Gastrocnemius medialis (tissue), 4 donors: ENCODE measurements around the gene WDR5. TPM values are rescaled to one million over a fixed set of nuclear protein-coding genes. Genes with fewer than 3 reads are reported as not detected.
A peak's percentile ranks its signal among the peaks of the same experiment; 100 is the strongest.

Source experiments
- ATAC-seq, 2 donors: fragments of 150-250 bp; one replicate each; pipeline ENCODE4 v1.9.1; 2016
- DNase-seq, 2 donors: peaks; one replicate each; pipeline ENCODE4 v3.0.0-alpha.2; 2019
- H3K27ac ChIP-seq, 4 donors: fragments of 200-600 bp; sonication (generic); 1 replicate in 1 of 4; 2 replicates in 3 of 4; pipeline ENCODE4 v1.5.1; 2016 to 2018; ENCODE audit warnings: mild to moderate bottlenecking in 2 of 4, moderate library complexity in 1 of 4
- H3K27me3 ChIP-seq, 3 donors: fragments of 200-600 bp; sonication (generic) in 2 of 3; 1 replicate in 1 of 3; 2 replicates in 2 of 3; pipeline versions ENCODE4 v1.5.1 to v1.6.0; 2016 to 2019; ENCODE audit warnings: mild to moderate bottlenecking in 1 of 3, moderate library complexity in 1 of 3
- H3K36me3 ChIP-seq, 2 donors: fragments of 200-600 bp; sonication (generic) in 1 of 2; one replicate each; pipeline ENCODE4 v1.5.1; 2017 to 2018
- H3K4me1 ChIP-seq, 2 donors: fragments of 200-600 bp; sonication (generic) in 1 of 2; one replicate each; pipeline ENCODE4 v1.5.1; 2016 to 2017; ENCODE audit warnings: mild to moderate bottlenecking in 2 of 2
- H3K4me3 ChIP-seq, 4 donors: fragments of 200-600 bp; sonication (generic) in 3 of 4; 1 replicate in 1 of 4; 2 replicates in 3 of 4; pipeline ENCODE4 v1.5.1; 2016 to 2019; ENCODE audit warnings: mild to moderate bottlenecking in 2 of 4
- H3K9me3 ChIP-seq, 3 donors: fragments of 200-600 bp; sonication (generic) in 2 of 3; 1 replicate in 1 of 3; 2 replicates in 2 of 3; pipeline ENCODE4 v1.5.1; 2016 to 2019
- CTCF ChIP-seq, 5 experiments: fragments of 450-650 bp in 3 of 5; fragments of 200-600 bp in 2 of 5; sonication (generic) in 2 of 5; IDR thresholded peaks in 4 of 5; conservative IDR thresholded peaks in 1 of 5; 1 replicate in 4 of 5; 2 replicates in 1 of 5; pipeline ENCODE4 v1.5.1; 2016 to 2019; ENCODE audit warnings: antibody characterized with exemption in 5 of 5, mild to moderate bottlenecking in 3 of 5, moderate library complexity in 3 of 5
- POLR2A ChIP-seq, 2 donors: fragments of 450-650 bp; IDR thresholded peaks; one replicate each; pipeline ENCODE4 v1.6.1; 2017; ENCODE audit warnings: antibody characterized with exemption in 2 of 2, mild to moderate bottlenecking in 2 of 2, moderate library complexity in 2 of 2
- in situ Hi-C, 4 donors: fragments of 200-750 bp; cut with MboI; loops; one replicate each; pipeline versions ENCODE4 v1.15.0 to v1.8.0; 2017; ENCODE audit warnings: low sequenced_read_pairs in 4 of 4
- intact Hi-C: fragments of 100-400 bp; cut with DNase I; formaldehyde crosslinking; loops from one replicate; pipeline ENCODE4 v1.15.1; 2023; ENCODE audit warnings: low total_unique reads
- total RNA-seq, 4 donors: library from RNA; depleted of rRNA; stranded (reverse); fragments of >200 nt; gene quantifications; one replicate each; pipeline versions ENCODE4 v1.1.0 to v1.2.3, GENCODE V29; 2016

WDR5 gene
- total RNA-seq, 4 donors from 2014 or later = 19.8 to 39.3 (median 31.9) TPM

GRCh38 chr9:134167530-134167931, 31.6 kb downstream of the WDR5 start:
- in situ Hi-C loops = loop anchor here (5.0 to 10.0 kb wide), 4 partner anchors 157 to 280 kb away; partner anchors contain the start of gene RXRA (in 1 of the 4)

GRCh38 chr9:134168757-134169550, 33.1 kb downstream of the WDR5 start:
- intact Hi-C loops = loop anchor here (10.0 kb wide), 1 partner anchor 566 kb away; no protein-coding TSS in a partner anchor

More at GRCh38 chr9:134167530-134167931, 31.6 kb downstream of the WDR5 start:
- no peak overlapping the region for H3K4me3 ChIP-seq
- H3K27me3 ChIP-seq = no peaks in the 10 kb centered on the region
- H3K9me3 ChIP-seq = no peaks in the 10 kb centered on the region
- no peak for TF ChIP-seq POLR2A (IDR thresholded peaks at IDR 0.05)
- TF ChIP-seq CTCF (IDR thresholded peaks at IDR 0.05 in 4 of 5, conservative IDR thresholded peaks at IDR 0.05 in 1 of 5) = no peak
- no peaks in the 10 kb centered on the region for H3K36me3 ChIP-seq
- H3K4me1 ChIP-seq = peaks cover 4 to 10% of the 10 kb centered on the region in 2 donors
- no peak overlapping the region for H3K27ac ChIP-seq
- ATAC-seq = no peak
- intact Hi-C loops = loop anchor here (10.0 kb wide), 1 partner anchor 567 kb away; no protein-coding TSS in a partner anchor
- DNase-seq = no peak

GRCh38 chr9:134169724-134170401, 34.0 kb downstream of the WDR5 start:
- Histone ChIP-seq H3K4me1 (peaks cover 2 to 3% of the 10 kb centered on the region in 2 donors), H3K4me3 (no peak overlapping the region), H3K9me3 (no peaks in the 10 kb centered on the region), H3K36me3 (no peaks in the 10 kb centered on the region), H3K27ac (peak overlapping the region in 3 of 4 donors; percentile 14 to 52 (median 46)), H3K27me3 (no peaks in the 10 kb centered on the region)
- DNase-seq (no peak), ATAC-seq (no peak)
- in situ Hi-C loops (loop anchor here (5.0 to 10.0 kb wide), 4 partner anchors 155 to 277 kb away; partner anchors contain the start of gene RXRA (in 1 of the 4)), intact Hi-C loops (loop anchor here (1.0 to 10.0 kb wide), 4 partner anchors 114 to 565 kb away; no protein-coding TSS in a partner anchor)
- TF ChIP-seq CTCF (IDR thresholded peaks at IDR 0.05 in 4 of 5, conservative IDR thresholded peaks at IDR 0.05 in 1 of 5) (no peak), POLR2A (IDR thresholded peaks at IDR 0.05) (no peak)

More at GRCh38 chr9:134168757-134169550, 33.1 kb downstream of the WDR5 start:
- H3K4me1 ChIP-seq = peaks cover 0 to 2% of the 10 kb centered on the region in 2 donors
- peak overlapping the region in 2 of 4 donors; percentile 46 to 52 for H3K27ac ChIP-seq
- no peaks in the 10 kb centered on the region for H3K27me3 ChIP-seq
- no peak for ATAC-seq
- in situ Hi-C loops = loop anchor here (5.0 to 10.0 kb wide), 4 partner anchors 156 to 278 kb away; partner anchors contain the start of gene RXRA (in 1 of the 4)
- no peak for DNase-seq
- TF ChIP-seq CTCF (IDR thresholded peaks at IDR 0.05 in 4 of 5, conservative IDR thresholded peaks at IDR 0.05 in 1 of 5) (no peak), POLR2A (IDR thresholded peaks at IDR 0.05) (no peak)
- H3K36me3 ChIP-seq = no peaks in the 10 kb centered on the region
- no peak overlapping the region for H3K4me3 ChIP-seq
- H3K9me3 ChIP-seq = no peaks in the 10 kb centered on the region

GRCh38 chr9:134170532-134171315, 34.8 kb downstream of the WDR5 start:
- H3K4me1 ChIP-seq = peaks cover 8 to 12% of the 10 kb centered on the region in 2 donors
- H3K36me3 ChIP-seq = no peaks in the 10 kb centered on the region
- H3K27me3 ChIP-seq = no peaks in the 10 kb centered on the region
- no peak for ATAC-seq
- DNase-seq = no peak
- TF ChIP-seq CTCF (IDR thresholded peaks at IDR 0.05 in 4 of 5, conservative IDR thresholded peaks at IDR 0.05 in 1 of 5) (no peak), POLR2A (IDR thresholded peaks at IDR 0.05) (no peak)
- H3K9me3 ChIP-seq = no peaks in the 10 kb centered on the region
- intact Hi-C loops (loop anchor here (1.0 to 2.0 kb wide), 4 partner anchors 47 to 273 kb away; no protein-coding TSS in a partner anchor), in situ Hi-C loops (no loop called here)
- no peak overlapping the region for H3K4me3 ChIP-seq
- peak overlapping the region in 3 of 4 donors; percentile 19 to 63 (median 45) for H3K27ac ChIP-seq
